HG03025 (cell line): ENCODE data around the gene ASAP3.
"Not testable (repeated sequence)": the region's sequence is repeated elsewhere in the genome, so short reads cannot be mapped to it uniquely, and the experiment has no call there.

Experiments used
- ATAC-seq: cut with Tn5 transposase; IDR thresholded peaks from one replicate; pipeline ENCODE4 v1.9.1; 2021; ENCODE audit warnings: mild to moderate bottlenecking, moderate library complexity; ENCODE audit not compliant: unreplicated experiment, low FRiP score

ASAP3 gene

DNA sequence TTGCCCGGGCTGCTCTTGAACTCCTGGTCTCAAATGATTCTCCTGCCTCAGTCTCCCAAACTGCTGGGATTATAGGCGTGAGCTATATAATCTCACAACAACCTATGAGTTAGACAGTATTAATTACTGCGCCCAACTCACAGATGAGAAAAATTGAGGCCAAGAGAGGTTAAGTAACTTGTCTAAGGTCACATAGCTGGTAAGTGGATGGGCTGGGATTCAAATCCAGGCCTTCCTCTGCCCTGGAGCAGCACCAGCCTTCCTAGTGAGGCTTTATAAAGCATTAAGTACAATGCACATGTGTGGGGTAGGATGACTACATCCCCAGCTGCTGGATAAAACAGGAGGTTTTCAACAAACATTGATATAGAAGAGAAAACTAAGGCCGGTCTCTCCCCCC lies 31.9 kb upstream of the ASAP3 start:
- no peak for ATAC-seq

DNA sequence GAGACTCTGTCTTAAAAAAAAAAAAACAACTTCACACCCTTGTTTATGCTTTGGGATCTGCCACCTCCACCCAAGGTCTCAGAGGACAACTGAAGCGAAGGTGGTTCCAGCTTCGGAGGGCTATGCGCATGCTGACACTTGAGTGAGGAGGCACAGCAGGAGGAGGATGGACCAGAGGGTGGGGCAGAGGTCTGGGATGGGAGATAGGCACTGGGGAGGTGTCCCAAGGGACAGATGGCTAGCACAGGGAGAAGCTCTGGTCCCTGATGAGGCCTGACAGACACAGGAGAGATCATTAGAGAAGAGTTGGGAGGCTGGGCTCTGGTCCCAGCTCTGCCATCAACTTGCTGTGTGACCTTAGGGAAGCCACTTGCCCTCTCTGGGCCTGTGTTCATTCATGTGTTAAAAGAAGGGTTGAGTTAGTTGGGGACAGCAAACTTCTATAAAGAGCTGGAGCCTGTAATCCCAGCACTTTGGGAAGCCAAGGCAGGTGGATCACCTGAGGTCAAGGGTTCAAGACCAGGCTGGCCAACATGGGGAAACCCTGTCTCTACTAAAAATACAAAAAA lies 30.2 kb upstream of the ASAP3 start:
- no peak for ATAC-seq

DNA sequence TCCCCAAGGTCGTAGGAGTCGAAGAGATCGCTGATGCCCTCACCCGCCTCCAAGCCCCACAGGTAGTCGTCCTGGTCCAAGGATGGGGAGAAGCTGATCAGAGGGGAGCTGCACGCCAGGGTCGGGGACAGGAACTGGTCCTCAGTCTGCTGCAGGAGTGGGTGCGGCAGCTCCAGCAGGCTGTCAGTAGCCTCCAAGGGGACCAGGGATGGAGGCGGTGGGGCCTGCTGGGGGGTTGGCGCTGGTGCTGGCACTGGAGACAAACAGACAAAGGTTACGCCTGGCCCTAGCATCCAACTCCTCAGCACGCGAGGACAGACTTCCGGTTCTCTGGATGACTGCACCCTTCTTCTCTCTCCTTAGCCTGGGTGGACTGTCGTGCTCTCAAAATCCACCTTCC lies 25.9 kb upstream of the ASAP3 start:
- no peak for ATAC-seq

DNA sequence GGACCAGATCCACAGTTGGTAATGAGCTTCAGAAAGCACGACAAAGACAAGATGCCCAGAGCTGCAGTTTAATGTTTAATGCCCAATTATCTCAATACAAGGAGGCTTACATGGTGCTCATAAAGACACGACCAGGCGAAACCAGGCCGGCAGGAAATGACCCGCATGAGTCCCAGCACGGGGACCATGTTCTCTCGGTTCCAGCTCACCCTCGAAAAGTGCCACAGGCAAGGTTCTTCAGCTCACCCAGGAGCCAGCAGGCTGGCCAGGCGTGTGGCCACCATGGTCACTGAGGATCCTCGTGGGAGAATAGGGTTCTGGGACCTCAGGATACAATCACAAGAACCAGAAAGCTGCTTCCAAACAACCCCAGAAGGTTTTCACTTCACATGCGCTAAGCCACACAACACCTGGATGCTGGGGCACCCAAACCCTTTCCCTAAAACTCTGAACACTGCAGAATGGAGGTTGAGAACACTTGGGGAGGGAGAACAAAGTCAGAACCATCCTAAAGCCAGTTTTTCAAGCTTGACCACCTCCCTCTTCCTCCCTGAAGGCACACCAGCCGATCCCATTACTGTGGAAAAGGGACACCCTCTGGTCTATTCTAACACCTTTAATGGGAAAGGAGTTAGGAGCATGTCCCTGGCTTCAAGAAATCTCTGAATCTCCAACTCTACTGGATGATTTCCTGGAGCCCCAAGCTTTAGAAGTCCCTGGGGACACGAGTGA lies 22.6 kb upstream of the ASAP3 start:
- ATAC-seq, result no peak

DNA sequence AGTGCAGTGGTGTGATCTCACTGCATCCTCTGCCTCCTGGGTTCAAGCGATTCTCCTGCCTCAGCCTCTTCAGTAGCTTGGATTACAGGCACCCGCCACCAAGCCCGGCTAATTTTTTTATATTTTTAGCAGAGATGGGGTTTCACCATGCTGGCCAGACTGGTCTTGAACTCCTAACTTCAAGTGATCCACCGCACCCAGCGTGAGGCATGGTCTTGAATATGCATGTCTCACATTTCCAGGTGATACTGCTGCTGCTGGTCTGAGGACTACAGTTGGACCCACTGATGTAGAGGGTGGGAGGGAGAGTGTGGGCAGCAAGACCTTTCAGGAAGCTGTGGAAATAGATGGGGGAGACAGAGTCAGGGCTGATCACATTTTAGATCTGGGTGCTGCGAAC lies 21.9 kb upstream of the ASAP3 start:
- ATAC-seq, result no peak

DNA sequence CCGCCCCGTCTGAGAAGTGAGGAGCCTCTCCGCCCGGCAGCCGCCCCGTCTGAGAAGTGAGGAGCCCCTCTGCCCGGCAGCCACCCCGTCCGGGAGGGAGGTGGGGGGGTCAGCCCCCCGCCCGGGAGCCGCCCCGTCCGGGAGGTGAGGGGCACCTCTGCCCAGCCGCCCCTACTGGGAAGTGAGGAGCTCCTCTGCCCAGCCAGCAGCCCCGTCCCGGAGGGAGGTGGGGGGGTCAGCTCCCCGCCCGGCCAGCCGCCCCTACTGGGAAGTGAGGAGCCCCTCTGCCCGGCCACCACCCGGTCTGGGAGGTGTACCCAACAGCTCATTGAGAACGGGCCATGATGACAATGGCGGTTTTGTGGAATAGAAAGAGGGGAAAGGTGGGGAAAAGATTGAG lies 20.2 kb upstream of the ASAP3 start:
- not testable (repeated sequence) for ATAC-seq

DNA sequence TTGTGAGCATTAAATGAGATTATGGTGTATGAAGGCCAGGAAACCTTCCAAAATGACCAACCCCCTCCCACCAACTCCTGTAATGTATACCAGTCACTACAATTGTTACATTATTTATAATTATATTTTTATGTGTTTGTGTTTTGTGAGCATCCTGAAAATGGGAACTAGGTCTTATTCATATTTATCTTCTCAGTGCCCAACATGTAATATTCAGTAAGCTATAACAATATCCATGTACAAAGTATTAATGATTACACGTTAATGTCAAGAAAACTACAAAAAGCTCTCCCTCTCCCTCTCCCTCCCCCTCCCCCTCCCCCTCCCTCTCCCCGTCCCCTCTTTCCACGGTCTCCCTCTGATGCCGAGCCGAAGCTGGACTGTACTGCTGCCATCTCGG lies 19.0 kb upstream of the ASAP3 start:
- ATAC-seq, result no peak

DNA sequence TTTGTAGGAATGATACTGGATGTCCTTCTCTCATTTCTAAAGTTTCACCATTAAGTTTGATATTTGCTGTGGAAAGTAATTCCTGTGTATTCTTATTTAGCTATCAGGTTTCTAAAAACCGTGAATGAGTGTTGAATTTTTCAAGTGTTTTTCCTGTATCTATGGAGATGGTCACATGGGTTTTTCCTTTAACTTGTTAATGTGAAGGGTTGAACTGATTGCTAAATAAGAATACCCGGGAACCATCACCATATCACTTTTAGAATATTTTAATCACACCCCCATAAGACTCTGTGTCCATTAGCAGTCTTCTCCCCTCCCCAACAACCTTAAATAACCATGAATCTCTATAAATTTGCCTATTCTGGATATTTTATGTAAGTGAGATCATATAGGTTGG lies 16.5 kb upstream of the ASAP3 start:
- no peak for ATAC-seq

DNA sequence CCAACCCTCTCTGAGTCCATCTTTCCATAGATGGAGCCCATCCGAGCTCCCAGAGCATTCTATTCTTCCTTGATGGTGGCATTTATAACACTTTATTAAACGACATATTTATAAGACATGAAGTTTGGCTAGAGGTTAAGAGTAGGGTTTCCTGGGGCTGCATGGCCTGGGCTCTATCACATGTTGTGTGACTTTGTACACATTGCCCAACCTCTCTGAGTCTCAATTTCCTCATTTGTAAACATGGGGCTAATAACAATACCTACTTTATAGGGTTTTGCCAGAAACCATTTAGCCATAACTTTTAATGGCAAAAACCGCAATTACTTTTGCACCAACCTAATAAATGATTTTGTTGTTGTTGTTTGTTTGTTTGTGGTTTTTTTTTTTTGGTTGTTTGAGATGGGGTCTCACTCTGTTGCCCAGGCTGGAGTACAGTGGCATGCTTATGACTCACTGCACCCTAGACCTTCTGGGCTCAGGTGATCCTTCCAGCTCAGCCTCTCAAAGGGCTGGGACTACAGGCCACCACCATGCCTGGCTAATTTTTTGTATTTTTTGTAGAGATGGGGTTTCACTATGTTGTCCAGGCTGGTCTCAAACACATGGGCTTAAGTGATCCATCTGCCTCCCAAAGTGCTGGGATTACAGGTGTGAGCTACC lies 13.9 kb upstream of the ASAP3 start:
- ATAC-seq, result no peak

DNA sequence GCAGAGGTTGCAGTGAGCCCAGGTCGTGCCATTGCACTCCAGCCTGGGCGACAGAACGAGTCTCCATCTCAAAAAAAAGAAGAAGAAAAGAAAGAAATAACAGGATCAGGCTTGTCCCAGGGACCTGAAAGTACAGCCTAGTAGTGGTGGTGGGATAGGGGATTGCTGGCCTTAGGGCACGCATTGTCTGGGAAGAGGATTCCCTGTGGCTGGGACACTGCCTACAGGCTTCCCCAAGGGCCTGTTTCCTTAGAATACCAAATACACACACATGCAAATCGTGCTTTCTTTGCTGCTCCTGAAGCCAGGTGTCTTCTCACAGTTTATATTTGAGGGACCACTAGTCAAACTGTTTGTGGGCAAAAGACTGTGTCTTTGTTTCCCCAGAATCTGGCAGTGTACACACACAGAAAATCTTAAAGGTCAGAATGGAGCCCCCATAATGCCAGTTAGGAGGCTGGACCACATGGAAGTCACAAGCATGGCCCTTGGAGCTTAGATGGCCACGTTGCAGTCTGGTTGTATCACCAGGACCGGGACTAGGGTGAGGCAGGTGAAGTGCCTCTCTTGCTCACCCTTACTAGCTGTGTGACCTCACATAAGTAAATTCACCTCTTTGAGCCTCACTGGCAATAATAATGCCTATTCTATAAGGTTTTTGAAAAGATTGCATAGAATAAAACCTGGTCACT lies 12.7 kb upstream of the ASAP3 start:
- no peak for ATAC-seq

DNA sequence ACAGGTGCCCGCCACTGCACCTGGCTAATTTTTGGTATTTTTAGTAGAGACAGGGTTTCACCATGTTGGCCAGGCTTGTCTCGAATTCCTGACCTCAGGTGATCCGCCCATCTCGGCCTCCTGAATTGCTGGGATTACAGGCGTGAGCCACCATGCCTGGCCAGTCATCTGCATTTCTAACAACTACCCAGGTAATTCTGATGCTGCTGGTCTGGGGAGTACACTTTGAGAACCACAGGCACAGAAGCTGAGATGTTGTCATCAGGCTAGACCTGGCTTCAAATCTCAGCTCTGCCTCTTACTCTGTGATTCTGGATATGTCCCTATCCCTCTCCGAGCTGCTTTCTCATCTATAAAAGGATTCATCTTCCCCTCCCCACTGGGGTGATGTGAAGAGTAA lies 10.9 kb upstream of the ASAP3 start:
- not testable (repeated sequence) for ATAC-seq

DNA sequence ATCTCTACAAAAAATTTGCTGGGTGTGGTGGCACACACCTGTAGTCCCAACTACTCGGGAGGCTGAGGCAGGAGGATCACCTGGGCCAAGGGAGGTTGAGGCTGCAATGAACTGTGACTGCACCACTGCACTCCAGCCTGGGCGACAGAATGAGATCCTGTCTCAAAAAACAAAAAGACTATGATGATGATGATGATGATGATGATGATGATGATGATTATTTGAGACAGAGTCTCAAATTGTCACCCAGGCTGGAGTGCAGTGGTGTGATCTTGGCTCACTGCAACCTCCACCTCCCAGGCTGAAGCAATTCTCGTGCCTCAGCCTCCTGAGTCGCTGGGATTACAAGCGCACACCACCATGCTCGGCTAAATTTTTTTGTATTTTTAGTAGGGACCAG lies 8.8 kb upstream of the ASAP3 start:
- not testable (repeated sequence) for ATAC-seq

DNA sequence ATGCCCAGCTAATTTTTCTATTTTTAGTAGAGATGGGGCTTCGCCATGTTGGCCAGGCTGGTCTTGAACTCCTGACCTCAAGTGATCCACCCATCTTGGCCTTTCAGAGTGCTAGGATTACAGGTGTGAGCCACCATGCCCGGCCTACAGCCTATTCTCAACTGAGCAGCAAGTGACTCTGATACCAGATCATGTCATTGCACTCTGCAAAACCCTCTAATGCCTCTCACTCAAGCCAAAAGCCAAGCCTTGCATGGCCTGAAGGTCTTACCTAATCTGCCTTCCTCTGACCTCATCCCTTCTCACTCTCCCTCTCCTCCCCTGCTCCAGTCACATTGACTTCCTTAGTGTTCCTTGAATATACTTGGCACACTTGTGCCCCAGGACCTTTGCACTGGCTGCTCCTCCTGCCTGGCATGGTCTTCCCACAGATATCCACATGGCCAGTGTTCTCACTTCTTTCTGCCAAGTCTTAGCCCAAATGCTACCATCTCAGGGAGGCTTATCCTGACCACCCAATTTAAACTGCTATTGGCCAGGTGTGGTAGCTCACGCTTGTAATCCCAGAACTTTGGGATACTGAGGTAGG lies 8.2 kb upstream of the ASAP3 start:
- no peak for ATAC-seq

DNA sequence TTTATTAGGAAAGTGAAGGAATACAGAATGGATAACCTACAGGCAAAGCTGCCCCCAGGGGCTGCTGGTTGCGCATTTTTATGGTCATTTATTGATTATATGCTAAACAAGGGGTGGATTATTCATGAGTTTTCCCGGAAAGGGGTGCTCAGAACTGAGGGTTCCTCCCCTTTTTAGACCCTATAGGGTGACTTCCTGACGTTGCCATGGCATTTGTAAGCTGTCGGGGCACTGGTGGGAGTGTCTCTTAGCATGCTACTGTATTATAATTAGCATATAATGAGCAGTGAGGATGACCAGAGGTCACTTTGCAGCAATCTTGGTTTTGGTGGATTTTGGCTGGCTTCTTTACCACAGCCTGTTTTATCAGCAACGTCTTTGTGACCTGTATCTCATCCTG lies 5.9 kb upstream of the ASAP3 start:
- no peak for ATAC-seq

DNA sequence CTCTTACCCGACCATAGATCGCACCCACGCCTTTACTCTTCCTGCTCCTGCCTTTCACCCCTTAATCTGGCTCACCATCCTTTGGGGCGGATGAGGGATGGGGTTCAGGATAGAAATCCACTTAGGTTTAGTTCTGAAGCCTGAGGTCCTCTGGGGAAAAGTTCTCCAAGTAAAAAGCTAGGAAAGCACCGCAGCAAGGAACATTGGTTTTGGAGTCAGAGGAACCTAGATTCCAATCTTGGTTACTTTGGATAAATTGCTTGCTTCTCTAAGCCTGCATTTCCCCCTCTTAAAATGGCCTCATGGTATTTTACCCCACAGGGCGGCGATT lies 988 bp upstream of the ASAP3 start:
- ATAC-seq, result no peak

DNA sequence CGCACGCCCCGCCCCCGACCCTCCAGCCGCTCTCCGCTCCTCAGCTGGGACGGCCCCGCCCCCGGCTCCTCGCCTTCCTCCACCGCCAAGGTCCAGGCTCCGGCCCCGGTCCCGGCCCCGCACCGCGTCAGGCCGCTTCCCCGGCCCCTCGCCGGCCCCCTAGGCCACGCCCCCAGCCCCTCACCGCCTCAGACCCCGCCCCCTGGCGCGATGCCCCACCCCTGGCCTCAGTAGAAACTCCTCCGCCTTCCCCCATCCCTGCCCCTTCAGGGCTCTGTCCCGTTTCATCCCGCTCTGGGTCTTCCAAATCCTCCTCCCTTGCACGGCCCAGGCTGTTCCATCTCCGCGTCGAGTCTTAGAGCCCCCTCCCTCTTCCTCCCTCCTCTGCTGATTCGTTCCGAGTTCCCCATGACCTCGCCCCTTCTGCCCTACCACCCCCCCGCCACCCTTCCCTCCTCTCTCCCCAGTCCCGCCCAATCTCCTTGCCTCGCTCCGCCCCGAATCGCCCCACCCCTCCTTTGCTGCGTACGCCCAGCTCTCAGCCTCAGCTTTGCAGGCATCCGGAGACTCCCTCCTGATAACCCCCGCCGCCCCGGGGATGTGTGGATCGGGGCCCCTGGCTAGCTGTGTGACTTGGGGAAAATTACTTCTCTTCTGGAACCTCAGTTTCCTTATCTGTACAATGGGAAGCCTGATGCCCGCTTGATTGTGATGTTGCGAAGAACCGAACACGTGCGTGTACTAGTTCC lies 448 bp upstream of the ASAP3 start:
- peak; percentile 51 for ATAC-seq

DNA sequence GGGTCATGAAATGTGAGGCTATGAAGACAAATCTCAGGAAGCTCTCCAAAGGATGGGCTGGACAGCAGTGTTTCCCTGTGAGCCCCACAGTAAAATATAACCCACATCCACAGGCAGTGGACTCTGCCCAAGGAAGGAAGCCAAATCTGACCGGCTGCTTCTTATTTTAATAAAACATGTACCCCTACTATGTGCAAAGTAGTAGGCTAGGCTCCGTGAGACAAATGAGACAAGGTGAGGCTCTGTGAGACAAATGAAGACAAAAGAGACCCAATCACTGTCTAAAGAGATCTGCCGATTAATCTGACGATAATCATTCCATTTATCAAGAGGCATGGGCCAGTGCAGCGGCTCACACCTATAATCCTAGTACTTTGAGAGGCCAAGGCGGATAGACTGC lies 2.1 kb downstream of the ASAP3 start:
- ATAC-seq, result no peak

DNA sequence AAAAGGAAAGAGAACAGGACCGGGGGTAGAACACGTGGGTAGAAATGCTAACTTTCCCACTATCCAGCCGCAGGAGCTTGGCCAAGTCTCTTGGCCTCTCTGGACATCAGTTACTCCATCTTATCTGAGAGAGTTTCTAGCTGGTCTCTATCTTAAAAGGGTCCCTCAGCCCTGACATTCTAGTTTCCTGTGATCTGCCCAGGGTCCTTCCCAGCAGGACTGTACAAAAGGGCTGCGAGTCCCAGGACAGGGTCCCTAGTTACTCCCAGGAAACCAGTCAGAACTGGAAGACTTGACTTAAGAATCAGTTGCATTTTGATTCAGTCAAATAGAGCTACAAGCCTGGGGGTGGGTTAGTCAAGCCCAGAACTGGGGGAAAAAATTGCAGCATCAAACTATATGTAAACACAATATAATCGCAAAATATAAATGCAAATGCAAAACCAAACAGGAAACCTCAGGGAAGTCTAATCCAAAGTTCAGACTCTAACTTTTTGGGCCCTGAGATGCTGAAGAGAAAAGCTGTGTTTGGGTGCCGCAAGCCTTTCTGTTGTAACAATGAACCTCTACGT lies 2.9 kb downstream of the ASAP3 start:
- ATAC-seq, result no peak

DNA sequence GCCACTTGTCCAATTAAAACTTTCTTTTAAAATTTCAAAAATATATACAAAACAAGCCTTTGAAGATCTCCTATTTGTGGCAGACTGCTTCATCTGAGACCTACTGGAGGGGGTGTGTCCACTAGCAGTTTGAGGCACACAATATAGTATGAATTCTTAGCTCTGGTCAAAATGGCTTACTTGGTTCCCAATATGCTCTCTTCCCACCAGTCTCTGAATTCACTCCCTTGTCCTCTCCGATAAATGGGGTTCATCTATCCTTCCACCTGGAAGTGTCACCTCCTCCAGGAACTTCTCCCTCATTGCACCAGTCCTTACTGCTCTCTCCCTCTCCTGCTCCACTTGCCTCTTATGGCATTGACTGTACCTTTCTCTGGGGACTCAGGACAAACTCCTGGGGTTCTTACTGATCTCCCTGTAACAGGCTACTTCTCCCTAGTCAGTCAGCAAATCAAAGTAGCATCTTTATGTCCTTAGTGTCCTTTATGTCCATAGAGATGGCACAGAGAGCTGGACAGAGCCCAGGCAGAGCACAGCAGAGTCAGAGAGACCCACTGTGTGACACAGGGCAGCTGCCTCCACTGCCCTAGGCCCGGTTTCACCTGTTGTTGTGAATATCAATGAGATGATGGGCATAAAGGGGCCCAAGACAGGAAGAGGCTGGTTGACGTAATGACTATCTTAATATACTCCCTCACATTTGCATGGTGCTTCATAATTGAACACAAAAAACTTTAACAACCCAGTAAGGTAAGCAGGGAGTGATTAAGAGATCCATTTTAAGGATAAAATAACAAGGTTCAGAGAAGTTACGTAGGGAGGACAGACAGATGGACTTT lies 3.6 kb downstream of the ASAP3 start:
- ATAC-seq, result no peak

DNA sequence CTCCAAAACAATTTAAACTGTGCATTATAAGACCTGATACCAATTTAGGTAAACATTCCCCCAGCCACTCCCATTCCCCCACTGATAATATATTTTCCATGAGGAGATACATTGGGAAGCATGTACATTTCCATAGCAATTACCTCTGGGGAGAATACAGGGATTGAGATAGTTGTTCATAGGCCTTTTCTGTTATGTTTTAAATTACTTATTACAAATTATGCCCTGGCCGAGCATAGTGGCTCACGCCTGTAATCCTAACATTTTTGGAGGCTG lies 4.4 kb downstream of the ASAP3 start:
- no peak for ATAC-seq
